HG03442 (cell line): ENCODE measurements around the gene RPH3AL.

Experiments used
- ATAC-seq: cut with Tn5 transposase; IDR thresholded peaks from one replicate; pipeline ENCODE4 v1.9.1; 2021; ENCODE audit warnings: mild to moderate bottlenecking, moderate library complexity; ENCODE audit not compliant: unreplicated experiment

Gene RPH3AL

DNA sequence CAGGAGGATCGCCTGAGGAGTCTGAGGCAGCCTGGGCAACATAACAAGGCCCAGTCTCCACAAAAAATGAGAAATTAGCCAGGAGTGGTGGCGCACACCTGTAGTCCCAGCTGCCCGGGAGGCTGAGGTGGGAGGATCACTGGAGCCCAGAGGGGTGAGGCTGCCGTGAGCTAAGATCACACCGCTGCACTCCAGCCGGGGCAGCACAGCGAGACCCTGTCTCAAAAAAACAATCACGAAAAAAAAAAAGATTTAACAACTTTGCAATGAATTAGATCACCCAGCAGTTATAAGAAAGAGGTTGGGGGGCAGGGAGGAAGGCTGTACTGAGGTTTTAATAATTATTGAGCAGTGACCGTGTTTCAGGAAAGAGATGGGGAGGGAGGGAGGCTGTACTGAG is 49.4 kb downstream of the RPH3AL start:
- no peak for ATAC-seq

DNA sequence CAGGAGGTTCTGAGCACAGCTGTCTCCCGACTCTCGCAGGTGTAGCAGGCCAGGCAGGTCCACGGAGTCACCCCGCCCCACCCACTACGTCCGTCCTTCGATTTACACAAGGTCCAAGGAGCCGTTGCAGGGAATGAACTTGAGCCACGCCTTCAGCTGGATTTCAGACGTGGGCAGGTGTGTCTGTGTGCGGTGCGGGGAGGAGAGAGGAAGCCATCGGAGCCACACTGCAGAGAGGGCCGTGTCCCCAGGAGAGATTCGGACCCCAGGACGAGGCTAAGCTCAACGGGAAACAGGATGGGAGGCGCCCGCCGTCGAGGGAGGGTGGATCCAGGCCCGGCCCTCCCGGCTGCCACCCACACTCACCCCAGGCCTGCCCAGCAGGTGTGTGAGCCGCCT is 50.3 kb downstream of the RPH3AL start:
- ATAC-seq: no peak

DNA sequence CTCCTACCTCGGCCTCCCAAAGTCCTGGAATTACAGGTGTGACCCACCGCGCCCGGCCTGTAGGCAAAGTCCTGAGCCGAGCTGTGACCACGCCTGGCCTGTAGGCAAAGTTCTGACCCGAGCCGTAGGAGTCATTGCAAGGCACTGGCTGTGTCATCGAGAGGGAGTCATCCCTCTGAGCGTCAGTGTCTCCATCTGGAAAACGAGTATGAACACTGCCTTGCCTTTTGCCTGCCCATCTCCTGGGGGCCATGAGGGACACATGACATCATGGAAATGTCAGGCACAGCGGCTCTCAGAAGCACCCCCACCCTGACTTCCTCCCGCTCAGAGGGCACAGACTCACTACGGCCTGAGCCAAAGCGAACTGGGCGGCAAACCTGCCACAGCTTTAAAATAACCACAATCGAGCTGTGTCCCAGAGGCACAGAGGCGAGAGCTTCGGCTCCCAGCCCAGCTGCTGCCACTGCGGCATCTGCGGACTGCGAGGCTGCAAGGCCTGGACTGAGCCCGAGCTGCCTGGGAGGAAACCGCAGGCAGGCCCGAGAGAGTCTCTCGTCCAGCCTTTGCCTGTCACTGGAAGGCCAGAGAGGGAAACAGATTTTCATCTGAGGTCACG is 50.8 kb downstream of the RPH3AL start:
- no peak for ATAC-seq

DNA sequence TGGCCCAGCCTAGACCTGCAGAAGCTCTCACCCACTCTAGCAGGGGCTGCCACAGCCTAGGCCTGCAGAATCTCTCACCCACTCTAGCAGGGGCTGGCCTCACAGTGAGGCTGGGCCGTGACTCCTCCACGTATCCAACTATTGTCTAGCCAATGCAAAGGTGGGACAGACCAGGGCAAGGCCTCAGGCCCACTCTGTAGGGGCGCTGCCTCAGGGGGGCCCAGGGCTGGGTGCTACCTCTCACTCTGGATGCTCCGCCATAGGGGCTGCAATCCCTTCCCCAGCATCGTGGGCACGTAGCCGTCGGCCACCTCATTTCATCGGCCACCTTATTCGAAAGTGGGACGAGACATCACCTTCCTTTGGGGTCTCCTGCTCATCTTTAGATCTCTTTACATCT is 51.7 kb downstream of the RPH3AL start:
- no peak for ATAC-seq

DNA sequence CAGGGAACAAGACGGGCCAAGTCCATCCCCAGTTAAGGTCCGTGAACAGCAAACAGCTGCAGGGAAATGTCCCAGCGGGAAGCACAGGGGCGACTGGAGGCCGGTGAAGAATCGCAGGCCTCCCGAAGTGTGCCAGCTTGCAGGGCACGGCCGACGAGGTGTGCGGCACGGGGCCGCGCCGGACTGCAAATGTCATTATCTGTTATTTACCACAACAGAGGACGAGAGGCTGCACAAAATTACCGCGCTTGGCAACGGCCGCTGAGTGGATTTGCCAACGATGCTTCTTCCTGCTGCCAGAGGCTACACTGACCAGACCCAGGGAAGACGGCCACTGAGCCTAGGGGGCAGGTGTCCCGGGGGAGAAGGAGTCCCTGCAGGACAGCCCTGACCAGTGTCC is 53.1 kb downstream of the RPH3AL start:
- no peak for ATAC-seq

DNA sequence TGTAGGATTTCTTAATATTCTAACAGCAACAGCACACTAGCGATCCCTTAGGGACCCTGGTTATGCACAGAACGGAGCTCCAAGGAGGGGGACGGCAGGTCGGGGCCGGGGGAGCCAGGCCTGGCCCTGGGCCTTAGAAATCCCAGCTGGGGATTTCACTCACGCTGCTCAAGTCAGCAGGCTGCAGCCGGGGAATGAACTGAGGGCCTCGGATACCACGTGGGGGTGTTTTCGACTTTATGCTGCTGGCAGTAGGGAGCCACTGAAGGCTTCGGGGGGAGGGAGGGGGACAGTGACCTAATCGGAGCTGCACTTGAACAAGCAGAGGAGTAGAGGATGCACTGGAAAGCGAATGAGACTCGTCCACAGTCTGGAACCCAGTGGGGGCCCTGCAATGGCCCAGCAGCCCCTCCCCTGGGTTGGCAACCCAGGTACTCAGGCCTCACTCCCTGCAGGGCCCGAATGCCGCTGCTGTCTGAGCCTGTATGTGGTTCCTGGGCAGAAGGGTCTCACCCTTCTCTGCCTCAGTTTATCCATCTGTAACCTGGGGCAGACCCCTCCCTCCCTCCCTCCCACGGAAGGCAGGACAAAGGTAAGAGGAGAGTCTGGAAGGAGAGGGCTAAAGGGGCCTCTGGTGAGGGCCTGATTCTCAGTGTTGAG is 53.7 kb downstream of the RPH3AL start:
- no peak for ATAC-seq

DNA sequence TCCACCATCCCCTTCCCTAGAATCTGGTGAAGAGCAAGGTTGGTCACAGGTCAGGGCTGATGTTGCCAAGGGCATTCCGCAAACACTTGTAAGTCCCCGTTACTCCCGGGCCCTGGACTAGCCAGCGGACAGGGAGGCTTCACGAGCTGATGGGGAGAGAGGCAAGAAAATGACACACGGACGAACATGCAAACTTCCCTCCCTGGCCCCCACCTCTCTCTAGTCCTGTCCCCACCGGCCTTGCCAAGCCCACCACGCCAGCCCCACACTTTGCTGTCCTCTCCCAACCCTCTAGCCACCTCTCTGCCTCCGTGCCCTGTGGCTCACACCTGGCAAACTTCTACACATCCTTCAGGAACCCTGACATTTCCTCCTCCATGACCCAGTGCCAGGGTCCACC is 54.8 kb downstream of the RPH3AL start:
- ATAC-seq: no peak

DNA sequence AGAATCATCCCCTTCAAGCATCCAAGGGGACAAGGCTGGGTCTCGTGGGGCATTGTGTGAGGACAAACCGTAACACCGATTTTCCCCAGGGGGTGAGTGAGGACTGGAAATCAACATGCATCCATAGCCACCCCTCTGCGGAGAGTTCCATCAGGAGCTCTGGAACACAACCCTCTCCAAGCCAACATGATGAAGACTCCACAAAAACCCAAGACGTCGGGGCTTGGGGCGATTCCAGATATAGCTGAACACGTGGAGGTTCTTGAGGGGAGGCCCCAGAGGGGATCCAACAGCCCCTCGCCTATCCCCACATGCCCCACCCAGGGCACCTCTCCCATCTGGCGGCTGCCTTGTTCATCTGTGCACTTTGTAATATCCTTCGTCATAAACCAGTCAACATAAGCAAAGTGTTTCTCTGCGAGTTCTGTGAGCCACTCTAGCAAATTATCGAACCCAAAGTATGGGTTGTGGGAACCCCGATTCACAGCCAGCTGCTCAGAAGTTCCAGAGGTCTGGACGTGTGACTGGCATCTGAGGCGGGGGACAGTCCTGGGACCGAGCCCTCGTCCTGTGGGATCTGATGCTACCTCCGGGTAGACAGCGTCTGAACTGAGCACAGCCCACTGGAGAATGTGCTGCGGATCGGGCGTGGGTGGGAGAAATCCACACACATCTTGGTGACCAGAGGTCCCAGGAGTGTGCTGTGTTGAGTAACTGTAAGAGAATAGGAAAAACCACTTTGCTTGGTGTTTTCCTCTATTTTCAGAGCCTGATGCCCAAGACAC is 55.5 kb downstream of the RPH3AL start:
- no peak for ATAC-seq

DNA sequence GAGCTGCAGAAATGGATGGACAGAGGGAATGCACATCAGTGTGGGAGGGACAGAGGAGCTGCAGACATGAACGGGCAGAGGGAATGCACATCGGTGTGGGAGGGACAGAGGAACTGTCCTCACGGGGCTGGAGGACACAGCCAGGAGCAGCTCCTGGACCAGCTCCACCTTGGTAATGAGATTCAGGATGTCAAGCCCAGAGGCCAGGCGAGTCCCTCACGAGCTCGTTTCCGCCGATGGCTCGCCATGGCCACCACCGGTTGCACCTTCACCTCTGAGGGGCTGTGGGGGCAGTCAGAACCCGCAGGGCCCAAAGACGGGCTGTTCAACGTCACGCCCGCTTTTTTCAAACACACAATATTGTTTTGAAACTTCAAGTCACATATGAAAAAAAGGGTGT is 56.2 kb downstream of the RPH3AL start:
- ATAC-seq: no peak

DNA sequence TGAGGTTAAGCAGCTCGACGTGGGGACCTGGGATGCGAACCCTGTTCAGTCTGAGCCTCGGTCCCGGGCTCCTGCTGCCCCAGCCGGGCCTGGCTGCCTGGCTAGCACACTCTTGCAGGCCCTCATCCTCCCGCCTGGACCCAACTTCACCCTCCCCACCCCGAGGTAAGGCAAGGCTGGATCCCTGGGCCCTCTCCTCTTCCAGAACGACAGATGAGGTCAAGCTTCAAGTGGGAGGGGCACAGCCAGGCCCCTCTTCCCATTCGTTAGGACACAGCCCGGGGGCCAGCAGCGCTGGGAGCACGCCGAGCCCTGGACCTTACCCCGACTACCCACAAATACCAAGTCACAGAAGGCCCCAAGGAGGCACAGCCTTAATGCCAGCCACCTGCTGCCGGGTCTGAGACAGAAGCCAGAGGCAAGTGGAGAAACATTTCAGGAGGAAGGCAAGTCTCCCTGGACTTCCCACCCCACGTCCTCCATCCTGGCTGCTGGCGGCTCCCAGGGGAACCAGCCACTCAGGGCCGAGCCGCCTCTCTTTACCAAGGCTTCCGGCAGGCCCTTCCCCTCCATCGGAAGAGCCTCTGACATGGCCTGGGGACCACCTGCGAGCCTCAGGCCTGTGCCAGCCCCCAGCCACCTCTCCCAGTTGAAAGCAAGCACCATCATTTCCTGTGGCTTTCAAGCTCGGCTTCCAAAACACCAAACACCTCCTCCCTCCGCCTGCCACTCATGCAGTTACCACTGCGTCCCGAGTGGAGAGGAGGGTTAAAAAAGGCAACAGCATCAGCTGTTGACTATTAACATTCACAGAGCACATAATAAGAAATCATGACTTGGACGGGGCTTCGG is 59.9 kb downstream of the RPH3AL start:
- no peak for ATAC-seq

DNA sequence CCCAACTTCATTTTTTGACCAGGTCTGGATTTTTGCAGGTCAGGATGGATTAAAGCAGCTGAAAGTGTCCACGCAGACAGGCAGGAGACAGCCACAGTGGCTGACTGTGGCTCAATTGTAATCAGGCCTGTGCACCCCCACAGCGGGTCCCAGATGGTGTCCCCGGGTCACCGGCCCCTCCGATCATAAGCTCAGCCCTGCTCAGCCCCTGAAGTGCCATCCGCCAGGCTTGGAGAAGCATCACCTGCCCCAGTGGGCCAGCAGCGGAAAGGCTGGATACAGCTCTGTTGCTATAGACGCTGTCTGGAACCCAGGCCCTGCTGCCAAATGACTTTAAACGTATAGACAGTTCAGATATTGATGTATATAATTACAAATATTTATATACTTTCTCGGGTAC is 60.6 kb downstream of the RPH3AL start:
- ATAC-seq: no peak

DNA sequence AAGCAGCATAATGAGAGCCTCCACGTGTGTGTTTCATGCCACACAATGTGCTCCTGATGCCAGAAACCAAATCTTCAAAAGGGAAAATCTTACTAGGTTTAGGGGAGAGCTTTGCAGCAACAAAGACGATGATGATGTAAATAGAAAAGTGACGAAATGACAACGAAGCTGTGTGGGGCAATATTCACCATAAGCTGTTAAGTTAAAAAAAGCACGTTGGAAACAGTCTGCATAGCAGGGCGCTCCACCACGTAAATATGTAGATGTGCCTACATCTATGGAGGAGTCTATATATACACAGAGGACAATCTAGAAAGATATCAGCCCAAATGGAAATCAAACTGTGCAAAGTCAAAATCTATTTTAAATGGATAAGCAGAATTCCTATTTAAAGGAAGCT is 61.0 kb downstream of the RPH3AL start:
- ATAC-seq: no peak

DNA sequence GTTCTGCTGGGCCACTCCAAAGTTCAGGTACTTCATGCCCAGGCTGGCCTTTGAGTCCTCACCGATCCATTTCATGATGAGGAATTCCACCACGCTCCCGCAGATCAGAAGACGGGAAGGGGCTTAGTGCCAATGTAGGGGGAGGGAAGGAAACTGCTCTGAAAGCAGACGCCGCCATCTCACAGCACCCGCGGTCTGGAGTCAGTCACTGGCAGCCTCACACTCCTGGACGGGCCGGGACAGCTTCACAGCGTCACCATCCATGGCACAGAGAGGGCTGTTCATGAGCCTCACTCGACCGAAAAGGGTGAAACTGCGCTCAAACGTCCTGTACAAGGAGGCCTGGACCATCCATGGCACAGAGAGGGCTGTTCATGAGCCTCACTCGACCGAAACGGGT is 62.0 kb downstream of the RPH3AL start:
- ATAC-seq: no peak

DNA sequence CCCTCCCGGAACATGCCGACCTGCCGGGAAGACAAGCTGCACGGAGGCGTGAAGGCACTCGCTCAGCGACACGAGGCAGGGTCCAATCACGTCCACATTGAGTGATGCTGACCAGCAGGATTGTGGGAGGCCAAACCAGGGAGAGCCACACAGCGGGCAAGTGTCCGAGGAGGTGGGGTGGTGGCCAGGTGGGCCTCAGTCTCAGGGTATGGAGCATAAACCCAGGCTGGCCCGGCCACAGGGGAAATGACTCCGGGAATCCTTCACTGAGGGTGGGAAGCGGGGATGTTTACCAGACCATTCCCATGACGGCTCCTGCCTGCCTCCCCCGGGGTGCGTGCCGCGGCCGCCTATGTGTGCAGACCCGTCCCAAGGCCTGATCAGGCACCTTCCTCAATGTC is 62.5 kb downstream of the RPH3AL start:
- no peak for ATAC-seq

DNA sequence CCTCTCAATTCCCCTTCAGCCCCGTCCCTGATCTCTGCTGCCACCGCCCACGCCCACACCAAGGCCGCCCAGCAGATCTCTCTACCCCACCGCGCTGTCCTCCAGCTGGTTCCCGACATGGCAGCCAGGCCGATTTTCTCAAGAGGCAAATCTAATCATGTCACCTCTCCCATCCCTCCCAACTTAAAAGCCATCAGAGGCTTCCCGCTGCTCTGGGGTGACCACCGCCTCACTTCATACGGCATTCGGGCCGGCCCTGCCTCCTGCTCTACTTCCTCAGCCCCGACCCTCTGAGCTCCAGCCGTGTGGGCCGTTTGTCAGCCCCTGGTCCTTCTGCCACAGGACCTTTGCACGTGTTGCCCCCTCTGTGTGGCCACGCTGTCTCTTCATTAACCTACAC is 63.2 kb downstream of the RPH3AL start:
- no peak for ATAC-seq

DNA sequence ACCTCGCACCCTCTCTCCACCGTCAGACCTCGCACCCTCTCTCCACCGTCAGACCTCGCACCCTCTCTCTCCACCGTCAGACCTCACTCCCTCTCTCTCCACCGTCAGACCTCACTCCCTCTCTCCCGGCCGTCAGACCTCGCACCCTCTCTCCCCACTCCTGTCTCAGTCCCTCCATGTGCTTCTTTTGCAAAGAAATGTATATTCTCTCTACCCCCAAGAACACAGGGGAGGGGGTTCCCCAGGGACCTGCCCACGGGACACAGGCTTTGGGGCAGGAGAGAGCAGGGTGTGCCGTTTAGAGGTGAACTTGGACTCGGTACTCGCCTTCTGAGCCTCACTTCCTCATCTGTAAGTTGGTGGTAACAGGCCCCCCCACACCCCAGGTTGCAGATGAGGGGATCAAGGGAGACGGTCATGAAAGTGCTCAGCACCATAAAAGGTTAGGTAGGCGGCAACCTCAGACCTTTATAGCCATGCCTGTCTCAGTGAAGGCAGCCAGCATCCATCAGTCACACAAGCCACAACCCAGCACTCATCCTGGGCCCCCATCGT is 63.7 kb downstream of the RPH3AL start:
- no peak for ATAC-seq

DNA sequence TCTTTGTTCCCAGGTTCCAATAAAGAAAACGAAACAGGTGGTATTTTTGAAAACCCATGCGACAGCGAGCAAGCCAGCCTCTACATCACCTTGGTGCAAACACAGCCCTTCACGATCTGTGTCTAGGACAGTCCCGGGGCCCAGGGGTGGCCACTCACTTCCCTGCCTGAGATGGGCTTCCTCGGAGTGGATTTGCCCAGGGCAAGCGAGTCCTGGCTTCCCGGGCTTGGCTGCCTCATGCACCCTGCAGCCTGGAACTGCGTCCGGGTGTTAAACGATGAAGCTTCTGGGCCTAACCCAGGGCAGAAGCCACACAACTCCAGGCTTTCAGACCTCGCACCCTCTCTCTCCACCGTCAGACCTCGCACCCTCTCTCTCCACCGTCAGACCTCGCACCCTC is 66.0 kb downstream of the RPH3AL start:
- no peak for ATAC-seq

DNA sequence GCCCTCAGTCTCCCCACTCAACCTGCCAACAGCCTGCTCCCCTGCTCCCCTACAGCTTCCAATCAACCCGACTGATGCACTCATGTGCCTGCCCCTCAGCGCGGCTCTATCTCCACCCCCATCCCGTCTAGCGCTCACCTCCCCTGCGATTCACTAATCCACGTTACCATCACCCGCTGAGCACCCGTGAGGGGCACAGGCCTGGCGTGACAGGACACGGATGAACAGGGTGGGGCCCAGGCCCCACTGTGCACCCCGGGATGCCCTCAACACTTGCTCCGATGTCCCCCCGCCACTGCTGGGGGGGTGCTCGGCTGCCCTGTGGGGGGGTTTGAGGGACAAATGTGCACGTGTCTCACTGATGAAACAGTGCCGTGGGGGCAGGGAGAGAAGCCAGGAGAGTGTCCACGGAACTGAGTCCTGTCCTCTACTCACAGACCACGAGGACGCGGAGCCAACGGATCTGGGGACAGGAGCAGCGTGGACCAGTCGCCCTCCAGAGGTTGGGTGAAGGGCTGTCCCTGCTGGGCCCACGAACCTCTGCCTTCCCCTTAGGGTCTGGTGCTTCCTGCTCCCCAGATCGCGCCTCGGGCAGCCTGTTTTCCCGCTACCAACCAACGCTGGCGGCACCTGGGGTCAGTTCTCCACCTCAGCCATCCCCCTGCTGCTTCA is 66.7 kb downstream of the RPH3AL start:
- no peak for ATAC-seq

DNA sequence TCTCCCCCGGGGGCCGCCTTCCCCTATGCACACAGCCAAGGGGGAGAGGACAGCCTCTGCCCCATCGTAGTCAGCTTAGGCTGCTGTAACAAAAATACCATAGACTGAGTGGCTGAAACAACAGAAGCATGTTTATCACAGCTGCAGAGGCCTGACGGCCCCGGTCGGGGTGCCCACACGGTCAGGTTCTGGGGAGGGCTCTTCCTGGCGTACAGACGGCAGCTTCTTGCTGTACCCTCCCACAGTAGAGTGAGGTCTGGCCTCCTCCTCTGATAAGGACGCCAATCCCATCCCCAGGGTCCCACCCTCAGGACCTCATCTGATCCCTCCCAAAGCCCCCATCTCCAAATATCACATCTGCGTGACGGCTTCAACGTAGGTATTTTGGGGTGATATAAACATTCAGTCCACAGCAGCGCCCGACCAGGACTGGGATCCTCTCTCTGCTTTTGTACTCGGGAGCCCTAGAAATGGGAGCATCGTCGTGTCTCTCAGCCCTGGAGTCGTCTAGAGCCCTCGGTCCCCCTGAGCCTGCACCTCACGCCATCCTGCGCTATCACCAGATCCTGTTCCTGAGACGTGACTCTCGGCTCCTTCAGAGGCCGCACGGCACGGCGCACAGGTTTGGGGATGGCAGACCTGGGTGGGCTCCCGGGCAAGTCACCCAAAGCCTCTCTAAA is 67.8 kb downstream of the RPH3AL start:
- no peak for ATAC-seq
